ENCODE results near the gene OMG.
"Not testable (repeated sequence)": the region's sequence is repeated elsewhere in the genome, so short reads cannot be mapped to it uniquely, and the experiment has no call there.

Gene OMG

GRCh38 chr17:31308372-31309334 lies 11.6 kb upstream of the OMG start:
- no peak for DNase-seq

GRCh38 chr17:31307640-31308039 lies 10.6 kb upstream of the OMG start:
- no peak for DNase-seq

DNA sequence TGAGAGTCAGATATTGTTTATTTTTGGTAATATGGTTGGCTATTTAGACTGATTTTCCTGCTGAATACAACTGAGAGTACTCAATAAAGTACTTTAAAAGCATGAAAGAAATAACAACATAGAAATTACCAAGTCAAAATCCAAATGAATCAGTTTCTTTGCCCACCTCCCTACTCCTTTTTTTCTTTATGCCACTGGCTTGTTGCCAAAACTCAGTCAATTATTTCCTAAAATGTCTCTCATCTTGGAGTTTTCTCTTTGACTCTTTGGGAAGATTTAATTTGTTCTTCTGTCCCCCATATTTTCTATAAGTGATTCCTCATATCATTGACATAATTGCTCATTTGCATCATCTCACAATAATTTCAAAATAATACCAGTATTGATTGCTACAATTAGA lies 2.6 kb upstream of the OMG start:
- no peak for DNase-seq

DNA sequence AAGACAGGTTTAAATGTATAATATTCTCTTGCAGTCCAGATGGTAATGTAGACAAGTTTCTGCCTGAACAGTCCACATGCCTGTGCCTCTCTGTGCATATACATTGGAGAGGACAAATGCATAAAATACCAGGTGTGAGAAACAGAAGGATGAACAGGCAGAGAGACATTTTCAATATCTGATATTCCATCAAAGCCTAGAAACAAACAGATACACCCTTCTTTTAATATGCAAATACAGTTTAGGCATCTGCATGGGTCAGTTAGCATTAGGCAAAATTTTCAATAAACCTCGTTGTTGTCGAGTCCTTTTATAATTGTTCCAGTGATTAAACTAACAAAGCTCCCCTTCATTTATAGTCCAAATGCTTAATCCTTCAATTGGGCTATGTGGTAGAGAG lies 897 bp downstream of the OMG start:
- no peak for DNase-seq

DNA sequence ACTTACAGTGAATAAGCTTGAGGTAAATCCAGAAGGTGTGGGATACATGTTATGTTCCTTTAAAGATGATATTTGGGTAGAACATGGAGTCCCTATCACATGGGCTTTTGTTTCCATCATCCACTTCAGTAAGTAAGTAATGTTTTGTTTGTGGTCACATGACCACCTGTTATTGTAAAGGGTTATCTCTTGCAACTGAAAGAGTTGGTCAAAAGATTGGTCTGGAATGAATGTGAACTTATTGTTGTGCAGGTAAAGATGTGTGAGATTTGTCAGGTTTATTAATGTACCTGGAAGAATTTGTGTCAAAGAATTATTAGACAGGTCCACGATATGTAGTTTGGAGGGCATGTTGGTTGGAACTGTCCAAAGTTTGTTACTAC lies 1.6 kb downstream of the OMG start:
- no peak for DNase-seq

GRCh38 chr17:31294820-31295488 lies 2.1 kb downstream of the OMG start:
- DNase-seq, result no peak

DNA sequence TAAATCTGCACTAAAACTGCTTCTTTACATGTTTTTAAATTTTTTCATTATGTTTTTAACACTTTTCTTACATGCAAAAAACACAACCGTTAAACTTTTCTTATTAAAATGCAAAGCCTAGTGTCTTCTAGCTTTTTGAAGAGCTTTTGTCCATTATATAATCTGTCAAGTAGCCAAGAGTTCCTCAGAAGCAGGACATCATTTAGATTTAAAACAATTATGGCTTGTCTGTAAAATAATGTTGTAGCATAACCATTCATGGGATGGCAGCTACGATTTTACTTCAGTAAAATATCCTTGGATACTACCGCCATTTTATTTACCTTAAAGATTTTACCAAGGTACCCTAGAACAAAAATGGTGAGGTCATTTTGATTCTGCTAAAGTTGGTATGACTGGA lies 2.8 kb downstream of the OMG start:
- DNase-seq, result no peak

GRCh38 chr17:31293581-31293980 lies 3.5 kb downstream of the OMG start:
- no peak for DNase-seq

DNA sequence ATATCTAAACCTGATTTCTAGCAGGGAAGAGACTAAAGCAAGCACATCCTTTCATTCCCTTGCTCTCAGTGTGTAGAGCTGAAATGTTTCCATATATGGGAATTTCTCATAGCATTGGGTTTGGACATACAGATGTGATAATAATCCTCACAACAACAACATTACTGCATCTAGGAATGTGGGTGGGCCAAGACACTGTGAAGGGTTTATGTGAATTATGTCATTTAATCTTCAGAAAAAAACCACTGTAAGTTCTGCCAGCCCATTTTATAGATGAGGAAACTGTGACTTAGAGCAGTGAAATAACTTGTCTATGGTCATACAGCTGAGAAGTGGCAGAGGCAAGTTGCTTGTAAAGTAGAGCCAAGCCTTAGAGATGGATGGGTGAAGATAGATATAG lies 5.2 kb downstream of the OMG start:
- DNase-seq, result no peak

DNA sequence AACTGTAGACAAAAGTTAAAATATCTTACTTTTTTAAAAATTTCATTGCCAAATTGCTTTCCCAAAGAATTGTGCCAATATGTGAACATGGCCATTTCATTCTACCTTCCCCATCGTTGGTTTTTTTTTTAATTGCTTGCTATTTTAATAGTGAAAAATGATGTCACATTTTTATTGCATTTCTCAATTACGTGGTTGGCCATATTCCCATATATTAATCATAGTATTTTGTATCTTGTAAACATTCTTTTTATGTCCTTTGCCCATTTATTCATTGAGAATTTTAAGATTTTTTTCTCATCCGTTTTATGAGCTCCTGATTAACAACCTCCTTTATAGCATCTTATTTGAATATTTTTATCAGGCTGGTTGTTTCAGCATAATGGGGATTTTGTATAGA lies 7.2 kb downstream of the OMG start:
- no peak for DNase-seq

DNA sequence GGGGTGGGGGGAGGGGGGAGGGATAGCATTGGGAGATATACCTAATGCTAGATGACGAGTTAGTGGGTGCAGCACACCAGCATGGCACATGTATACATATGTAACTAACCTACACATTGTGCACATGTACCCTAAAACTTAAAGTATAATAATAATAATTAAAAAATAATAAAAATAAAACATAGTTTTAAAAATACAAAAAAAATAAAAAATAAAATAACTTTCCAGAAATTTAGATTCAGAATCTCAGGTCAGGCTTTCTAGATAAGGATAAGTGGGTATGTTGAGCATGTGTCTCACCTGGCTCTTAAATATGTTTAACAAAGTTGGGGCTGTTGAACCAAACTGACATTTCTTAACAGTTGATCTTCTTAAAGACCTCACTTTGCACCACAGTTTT lies 9.1 kb downstream of the OMG start:
- DNase-seq, result not testable (repeated sequence)

- DNase-seq, result no peak
Observed at GRCh38 chr17:31286587-31286986, 10.5 kb downstream of the OMG start.

DNA sequence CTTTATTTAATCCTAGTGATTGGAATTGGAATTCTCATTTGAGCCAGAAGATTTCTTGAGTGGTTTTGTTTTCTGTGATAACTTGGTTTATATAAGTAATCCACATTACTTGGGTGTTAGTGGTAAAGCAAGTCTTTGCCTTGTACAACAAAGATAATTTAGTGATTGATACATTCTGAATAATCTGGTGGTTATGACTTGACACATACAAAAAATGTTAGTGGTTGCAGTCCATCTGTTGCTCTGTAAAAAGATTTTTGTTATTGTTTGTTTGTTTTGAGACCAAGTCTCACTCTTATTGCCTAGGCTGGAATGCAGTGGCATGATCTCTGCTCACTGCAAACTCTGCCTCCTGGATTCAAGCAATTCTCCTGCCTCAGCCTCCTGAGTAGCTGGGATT lies 13.2 kb downstream of the OMG start:
- no peak for DNase-seq

- DNase-seq, result no peak
Observed at GRCh38 chr17:31281061-31281460, 16.0 kb downstream of the OMG start.

- no peak for DNase-seq
Observed at GRCh38 chr17:31279401-31279800, 17.6 kb downstream of the OMG start.

- DNase-seq, result no peak
Observed at GRCh38 chr17:31275116-31275515, 21.9 kb downstream of the OMG start.

GRCh38 chr17:31274252-31274651 lies 22.8 kb downstream of the OMG start:
- DNase-seq, result no peak

DNA sequence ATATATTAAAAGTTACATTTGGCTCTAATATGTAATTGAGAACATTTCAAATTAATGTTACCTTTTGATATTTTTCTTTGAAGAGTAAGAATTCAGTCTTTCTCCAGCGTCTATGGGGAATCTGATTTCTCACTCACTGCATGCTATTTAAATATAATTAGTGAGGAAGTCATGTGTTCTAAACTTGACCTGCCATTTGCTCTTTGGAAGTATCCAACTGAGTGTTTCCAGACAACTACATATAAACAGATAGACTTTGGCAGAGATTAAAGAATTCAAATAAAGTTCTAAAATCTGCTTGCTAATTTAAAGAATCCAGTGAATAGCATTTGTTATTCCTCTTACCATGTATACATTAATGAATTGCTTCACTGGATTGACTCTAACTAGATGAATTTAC lies 23.5 kb downstream of the OMG start:
- DNase-seq, result no peak

DNA sequence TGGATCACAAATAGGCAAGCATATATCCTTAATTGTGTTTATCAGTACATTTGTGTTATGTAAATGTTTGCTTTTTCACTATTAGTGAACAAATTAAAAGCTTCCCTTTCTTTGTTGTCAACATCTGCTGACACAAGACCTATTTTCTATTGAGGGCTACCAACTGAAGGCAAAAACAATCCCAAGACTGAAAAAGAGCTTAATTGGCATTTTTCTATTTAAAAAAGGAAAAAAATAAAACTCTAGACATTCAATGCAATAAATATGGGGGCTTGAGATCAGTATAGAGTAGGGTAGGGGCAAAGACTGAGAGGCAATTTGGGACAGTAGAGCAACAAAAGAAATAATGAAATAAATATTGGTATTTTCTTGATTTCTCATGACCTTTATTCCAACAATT lies 24.2 kb downstream of the OMG start:
- no peak for DNase-seq

DNA sequence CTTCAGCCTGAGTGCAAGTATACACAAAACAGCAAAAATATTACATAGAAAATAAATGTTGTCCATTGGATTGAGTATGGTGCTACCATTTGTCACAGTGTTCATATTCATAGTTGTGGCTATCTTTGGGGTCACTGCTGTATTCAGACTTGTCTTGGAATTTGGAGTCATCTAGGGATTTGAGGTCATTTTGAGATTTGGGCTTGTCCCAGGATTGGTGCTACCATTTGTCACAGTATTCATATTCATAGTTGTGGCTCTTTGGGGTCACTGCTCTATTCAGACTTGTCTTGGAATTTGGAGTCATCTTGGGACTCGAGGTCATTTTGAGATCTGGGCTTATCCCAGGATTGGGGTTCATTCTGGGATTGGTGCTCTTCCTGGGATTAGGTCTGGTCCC lies 24.8 kb downstream of the OMG start:
- DNase-seq, result no peak

DNA sequence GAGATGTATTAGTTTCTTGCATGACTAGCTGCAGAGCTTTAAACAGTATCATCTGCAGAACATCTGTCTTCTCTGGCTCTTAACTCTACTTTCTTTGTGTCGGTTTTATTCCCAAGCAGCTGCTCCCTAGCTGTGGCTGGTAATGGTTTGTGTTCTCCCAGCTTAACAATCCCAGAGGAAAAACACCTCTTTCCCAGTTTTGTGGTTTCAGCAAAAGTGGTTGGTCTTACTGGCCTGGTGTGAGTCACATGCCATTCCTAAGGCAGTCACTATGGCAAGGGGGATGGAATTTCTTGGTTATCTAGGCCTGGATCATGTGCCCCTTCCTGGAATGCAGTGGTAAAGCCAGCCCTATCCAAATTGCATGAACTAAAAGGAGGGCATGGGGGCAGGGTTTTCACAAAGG lies 27.5 kb downstream of the OMG start:
- DNase-seq, result no peak

DNA sequence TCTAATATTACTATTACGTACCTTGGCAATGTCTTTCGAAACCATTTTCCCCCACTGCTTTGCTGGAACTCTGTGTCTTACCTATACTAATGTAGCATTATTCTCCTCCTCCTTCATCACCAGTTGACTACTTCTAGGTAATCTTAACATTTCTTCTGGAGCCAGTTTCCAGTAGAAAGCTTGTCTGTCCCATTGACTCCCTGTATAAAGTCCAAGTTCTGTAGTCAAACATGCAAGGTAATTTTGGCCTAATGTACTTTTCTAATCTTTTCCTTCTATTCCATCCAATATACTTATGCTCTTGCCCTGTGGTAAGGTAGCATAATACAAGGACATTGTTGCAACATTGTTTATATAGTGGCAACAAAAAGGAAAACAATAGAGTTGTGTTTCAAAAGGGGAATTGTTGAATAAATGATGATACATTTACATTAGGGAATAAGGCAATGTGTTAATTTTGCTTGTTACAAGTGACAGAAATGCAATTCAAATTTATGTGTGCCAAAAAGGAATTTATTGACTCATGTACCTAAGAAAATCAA lies 27.9 kb downstream of the OMG start:
- no peak for DNase-seq

DNA sequence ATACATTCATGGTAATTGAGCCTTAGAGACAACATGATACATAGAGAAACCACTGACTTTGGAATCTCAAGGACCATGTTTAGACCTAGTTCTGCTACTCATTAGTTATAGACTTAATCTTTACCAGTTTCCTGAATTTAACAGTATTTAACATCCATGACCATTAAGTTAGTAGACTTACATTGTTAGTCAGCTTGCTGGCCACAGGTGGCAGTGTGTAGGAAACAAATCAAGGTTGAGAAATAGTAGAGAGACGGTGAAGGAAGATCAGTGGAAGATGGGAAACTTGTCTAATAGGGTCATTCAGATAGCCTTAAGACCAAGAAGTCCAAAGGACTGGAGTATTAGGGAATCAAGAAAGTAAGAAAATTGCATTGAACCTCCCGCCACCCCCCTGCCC lies 31.0 kb downstream of the OMG start:
- no peak for DNase-seq

DNA sequence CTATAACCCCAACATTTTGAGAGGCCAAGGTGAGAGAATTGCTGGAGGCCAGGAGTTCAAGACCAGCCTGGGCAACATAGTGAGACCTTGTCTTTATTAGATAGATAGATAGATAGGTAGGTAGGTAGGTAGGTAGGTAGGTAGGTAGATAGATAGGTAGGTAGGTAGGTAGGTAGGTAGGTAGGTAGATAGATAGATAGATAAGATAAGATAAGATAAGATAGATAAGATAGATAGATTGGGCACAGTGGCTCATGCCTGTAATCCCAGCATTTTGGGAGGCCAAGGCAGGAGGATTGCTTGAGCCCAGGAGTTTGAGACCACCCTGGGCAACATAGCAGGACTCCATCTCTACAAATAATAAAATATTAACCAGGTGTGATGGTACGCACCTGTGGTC lies 34.1 kb downstream of the OMG start:
- DNase-seq, result not testable (repeated sequence)

Measured in T-helper 9 cell (primary cell).